Smooth muscle cell (in vitro differentiated cells): ENCODE results near the gene SERINC5. TPM values are rescaled to one million over a fixed set of nuclear protein-coding genes. Genes with fewer than 3 reads are reported as not detected.
A peak's percentile ranks its signal among the peaks of the same experiment; 100 is the strongest.

Experiments used
- DNase-seq: peaks from one replicate; lab custom pipeline; 2025; ENCODE audit not compliant: unreplicated experiment; lab: John Stamatoyannopoulos, UW
- H2AFZ ChIP-seq: fragments of 200-600 bp; sonication (generic); 2 replicates; pipeline ENCODE4 v1.6.0; 2016; ENCODE audit warnings: antibody characterized with exemption, low read depth, mild to moderate bottlenecking
- H3F3A ChIP-seq: fragments of 200-600 bp; sonication (generic); 2 replicates; pipeline ENCODE4 v1.6.0; 2017; ENCODE audit warnings: antibody characterized with exemption, low read depth
- H3K27ac ChIP-seq: fragments of 200-600 bp; sonication (generic); 2 replicates; pipeline ENCODE4 v1.5.1; 2016; ENCODE audit warnings: low read depth, mild to moderate bottlenecking
- H3K27me3 ChIP-seq: fragments of 200-600 bp; sonication (generic); 2 replicates; pipeline ENCODE4 v1.6.1; 2016; ENCODE audit warnings: low read depth, mild to moderate bottlenecking
- H3K36me3 ChIP-seq: fragments of 200-600 bp; sonication (generic); 2 replicates; pipeline ENCODE4 v1.5.1; 2016; ENCODE audit warnings: low read depth
- H3K4me1 ChIP-seq: fragments of 200-600 bp; sonication (generic); 2 replicates; pipeline ENCODE4 v1.5.1; 2016; ENCODE audit warnings: low read depth
- H3K4me2 ChIP-seq: fragments of 200-600 bp; sonication (generic); 2 replicates; pipeline ENCODE4 v1.6.0; 2016; ENCODE audit warnings: mild to moderate bottlenecking
- H3K4me3 ChIP-seq: fragments of 200-600 bp; sonication (generic); 2 replicates; pipeline ENCODE4 v1.5.1; 2016; ENCODE audit warnings: mild to moderate bottlenecking
- H3K79me2 ChIP-seq: fragments of 200-600 bp; sonication (generic); 2 replicates; pipeline ENCODE4 v1.6.0; 2016; ENCODE audit warnings: low read depth, mild to moderate bottlenecking
- H3K9ac ChIP-seq: fragments of 200-600 bp; sonication (generic); 2 replicates; pipeline ENCODE4 v1.6.0; 2016; ENCODE audit warnings: low read depth
- H3K9me3 ChIP-seq: fragments of 200-600 bp; sonication (generic); replicated peaks from 2 replicates; pipeline ENCODE4 v1.5.1; 2016; ENCODE audit warnings: low read depth
- H4K20me1 ChIP-seq: fragments of 200-600 bp; sonication (generic); 2 replicates; pipeline ENCODE4 v1.6.0; 2016; ENCODE audit warnings: low read depth
- whole genome bisulfite sequencing: methylation state at CpG from one replicate; pipeline ENCODE4 v1.1.7; 2016; ENCODE audit warnings: low lambda C conversion rate; 5-methylcytosine and 5-hydroxymethylcytosine counted together
- polyA plus RNA-seq: library from polyadenylated mRNA; unstranded; fragments of >200 nt; fragmentation: Nextera tagmentation; extraction: Ambion mirVana; gene quantifications from 2 replicates; pipeline ENCODE4 v1.2.1, GENCODE V29; 2016
- total RNA-seq: library from RNA; depleted of rRNA; stranded (reverse); fragments of >200 nt; gene quantifications from 2 replicates; pipeline ENCODE4 v1.2.3, GENCODE V29; 2014
- TF ChIP-seq, protein P1 (sequence below): fragments of 200-600 bp; sonication (generic); IDR thresholded peaks from 2 replicates; pipeline ENCODE4 v1.5.1; 2017; ENCODE audit warnings: borderline replicate concordance, mild to moderate bottlenecking, antibody characterized with exemption; ENCODE audit not compliant: insufficient read depth, poor library complexity, severe bottlenecking

SERINC5 gene
- total and polyA plus RNA-seq, 2 experiments from 2014 or later: 4.5 to 37.0 TPM

DNA sequence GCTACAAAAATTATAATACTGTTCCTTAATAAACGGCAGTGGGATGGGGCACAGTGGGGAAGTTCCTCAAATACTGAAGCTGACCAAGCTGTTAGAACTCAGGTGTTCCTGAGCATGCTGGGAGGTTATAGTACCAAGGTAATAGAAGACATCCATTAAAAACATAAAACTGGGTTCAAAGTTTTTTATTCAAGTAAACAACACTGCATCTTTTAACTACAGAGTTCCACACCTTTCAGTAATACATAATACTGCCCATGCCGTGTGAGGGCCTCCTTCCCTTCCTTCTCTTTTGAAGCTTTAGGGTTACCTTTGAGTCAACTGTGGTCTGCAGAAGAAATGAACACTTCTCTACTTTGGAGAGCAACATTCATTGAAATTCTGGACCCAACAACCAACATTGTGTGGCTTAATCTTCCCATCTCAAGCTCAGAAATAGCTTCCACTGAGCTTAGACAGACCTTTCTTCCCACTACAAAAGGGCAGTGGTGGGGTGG, 43.6 kb downstream of the SERINC5 start:
- H3K36me3 ChIP-seq: no peaks in the 10 kb centered on the region
- no peak for DNase-seq
- H3K4me3 ChIP-seq: no peak overlapping the region
- no peaks in the 10 kb centered on the region for H3K9me3 ChIP-seq
- H3K27me3 ChIP-seq: no peaks in the 10 kb centered on the region
- no peak overlapping the region for H3K9ac ChIP-seq
- 98% methylated on average over 2 of the region's 2 CpGs for WGBS
- H4K20me1 ChIP-seq: peaks cover 5% of the 10 kb centered on the region
- no peak overlapping the region for H3K27ac ChIP-seq
- no peak overlapping the region for H2AFZ ChIP-seq
- H3F3A ChIP-seq: peaks cover 14% of the 10 kb centered on the region
- peaks cover 97% of the 10 kb centered on the region for H3K79me2 ChIP-seq
- TF ChIP-seq, protein P1, sequence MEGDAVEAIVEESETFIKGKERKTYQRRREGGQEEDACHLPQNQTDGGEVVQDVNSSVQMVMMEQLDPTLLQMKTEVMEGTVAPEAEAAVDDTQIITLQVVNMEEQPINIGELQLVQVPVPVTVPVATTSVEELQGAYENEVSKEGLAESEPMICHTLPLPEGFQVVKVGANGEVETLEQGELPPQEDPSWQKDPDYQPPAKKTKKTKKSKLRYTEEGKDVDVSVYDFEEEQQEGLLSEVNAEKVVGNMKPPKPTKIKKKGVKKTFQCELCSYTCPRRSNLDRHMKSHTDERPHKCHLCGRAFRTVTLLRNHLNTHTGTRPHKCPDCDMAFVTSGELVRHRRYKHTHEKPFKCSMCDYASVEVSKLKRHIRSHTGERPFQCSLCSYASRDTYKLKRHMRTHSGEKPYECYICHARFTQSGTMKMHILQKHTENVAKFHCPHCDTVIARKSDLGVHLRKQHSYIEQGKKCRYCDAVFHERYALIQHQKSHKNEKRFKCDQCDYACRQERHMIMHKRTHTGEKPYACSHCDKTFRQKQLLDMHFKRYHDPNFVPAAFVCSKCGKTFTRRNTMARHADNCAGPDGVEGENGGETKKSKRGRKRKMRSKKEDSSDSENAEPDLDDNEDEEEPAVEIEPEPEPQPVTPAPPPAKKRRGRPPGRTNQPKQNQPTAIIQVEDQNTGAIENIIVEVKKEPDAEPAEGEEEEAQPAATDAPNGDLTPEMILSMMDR: no peak
- no peak overlapping the region for H3K4me2 ChIP-seq
- H3K4me1 ChIP-seq: peaks cover 30% of the 10 kb centered on the region

DNA sequence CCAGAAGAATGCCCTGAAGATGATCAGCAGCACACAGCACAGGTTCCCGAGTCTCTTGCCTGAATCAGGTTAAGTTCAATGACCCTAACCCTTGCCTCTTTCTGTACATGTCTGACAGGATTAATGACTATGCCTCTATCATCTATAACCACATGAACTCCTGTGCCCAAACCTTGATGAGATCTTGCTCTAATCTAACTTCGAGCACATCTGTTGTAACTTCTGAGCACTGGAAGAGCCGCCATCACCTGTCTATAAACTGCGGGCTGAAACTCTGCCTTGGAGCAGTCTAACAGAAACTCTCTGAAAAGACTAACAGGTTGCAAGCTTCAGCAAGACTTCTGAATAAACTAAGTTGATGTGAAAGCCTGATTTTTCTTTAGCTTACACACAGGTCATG, 44.5 kb downstream of the SERINC5 start:
- no peaks in the 10 kb centered on the region for H3K9me3 ChIP-seq
- WGBS: 83% methylated on average over 4 of the region's 4 CpGs
- H3K27me3 ChIP-seq: no peaks in the 10 kb centered on the region
- TF ChIP-seq, protein P1: no peak
- no peak overlapping the region for H3K4me2 ChIP-seq
- no peak for DNase-seq
- no peaks in the 10 kb centered on the region for H3K36me3 ChIP-seq
- H3K79me2 ChIP-seq: peaks cover 90% of the 10 kb centered on the region
- peaks cover 36% of the 10 kb centered on the region for H3K4me1 ChIP-seq
- H2AFZ ChIP-seq: no peak overlapping the region
- H3F3A ChIP-seq: peaks cover 21% of the 10 kb centered on the region
- H3K27ac ChIP-seq: no peak overlapping the region
- no peak overlapping the region for H3K4me3 ChIP-seq
- H3K9ac ChIP-seq: no peak overlapping the region
- H4K20me1 ChIP-seq: peaks cover 5% of the 10 kb centered on the region

DNA sequence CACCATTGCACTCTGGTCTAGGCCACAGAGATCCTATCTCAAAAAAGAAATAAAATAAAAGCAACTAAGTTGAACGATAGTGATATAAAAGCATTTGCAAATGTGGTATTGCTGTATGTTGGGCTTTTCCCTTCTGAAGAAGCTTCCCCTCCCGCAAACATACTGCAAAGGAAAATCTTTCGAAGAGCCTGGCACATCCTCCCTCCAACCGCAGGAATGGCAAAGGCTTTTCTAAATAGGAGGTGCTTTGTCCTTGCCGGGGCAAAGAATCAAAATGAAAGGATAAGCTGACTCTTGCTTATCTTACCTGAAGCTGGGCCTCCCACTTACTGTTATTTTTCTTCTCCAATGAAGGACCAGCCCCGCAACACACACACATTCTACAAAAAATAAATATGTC, 45.8 kb downstream of the SERINC5 start:
- TF ChIP-seq, protein P1: no peak
- Histone ChIP-seq H3K4me2 (no peak overlapping the region), H2AFZ (no peak overlapping the region), H3K36me3 (no peaks in the 10 kb centered on the region), H3K27ac (no peak overlapping the region), H3K4me3 (no peak overlapping the region), H3K27me3 (no peaks in the 10 kb centered on the region), H3K79me2 (peaks cover 76% of the 10 kb centered on the region), H4K20me1 (peaks cover 5% of the 10 kb centered on the region), H3K9ac (no peak overlapping the region), H3F3A (peaks cover 21% of the 10 kb centered on the region), H3K4me1 (peaks cover 48% of the 10 kb centered on the region), H3K9me3 (no peaks in the 10 kb centered on the region)
- 91% methylated on average over 6 of the region's 6 CpGs for WGBS
- DNase-seq: no peak

DNA sequence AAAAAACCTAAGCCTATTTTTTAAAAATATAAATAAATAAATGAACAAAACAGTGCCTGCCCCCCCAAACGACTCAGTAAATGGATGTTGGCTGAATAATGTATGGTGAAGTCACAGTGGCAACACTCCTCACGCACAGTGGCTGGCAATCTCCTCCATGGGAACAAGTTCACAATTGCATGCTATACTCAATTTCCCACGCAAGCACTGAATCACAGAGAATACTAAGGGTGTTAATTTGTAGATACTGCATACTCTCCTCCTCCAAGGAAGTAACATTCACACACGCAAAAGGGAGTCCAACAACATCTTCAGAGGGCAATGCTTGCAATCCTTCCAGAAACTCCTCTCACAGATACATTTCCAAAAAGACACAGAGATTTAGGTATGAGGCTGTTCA, 47.5 kb downstream of the SERINC5 start:
- TF ChIP-seq, protein P1: no peak
- H3K9ac ChIP-seq: no peak overlapping the region
- peaks cover 68% of the 10 kb centered on the region for H3K79me2 ChIP-seq
- H3K27me3 ChIP-seq: no peaks in the 10 kb centered on the region
- H3K36me3 ChIP-seq: no peaks in the 10 kb centered on the region
- H3K4me2 ChIP-seq: peak overlapping the region; percentile 16
- H4K20me1 ChIP-seq: no peaks in the 10 kb centered on the region
- WGBS: 46% methylated on average over 4 of the region's 4 CpGs
- no peak overlapping the region for H2AFZ ChIP-seq
- peaks cover 28% of the 10 kb centered on the region for H3F3A ChIP-seq
- no peak overlapping the region for H3K4me3 ChIP-seq
- DNase-seq: no peak
- no peaks in the 10 kb centered on the region for H3K9me3 ChIP-seq
- H3K4me1 ChIP-seq: peaks cover 52% of the 10 kb centered on the region
- peak overlapping the region; percentile 92 for H3K27ac ChIP-seq
